GM23338 (cell line): ENCODE data around the gene RGS2. TPM values are rescaled to one million over a fixed set of nuclear protein-coding genes. Genes with fewer than 3 reads are reported as not detected.

Source experiments
- ATAC-seq: fragments of 200-7000 bp; cut with Tn5 transposase; 3 replicates; pipeline ENCODE4 v1.9.1; 2020
- DNase-seq: peaks from one replicate; pipeline ENCODE4 v3.0.0-alpha.2; 2015; ENCODE audit warnings: low spot score
- H2AFZ ChIP-seq: fragments of 200-600 bp; sonication (generic); 2 replicates; pipeline ENCODE4 v1.8.0; 2016; ENCODE audit warnings: antibody characterized with exemption, mild to moderate bottlenecking, moderate library complexity
- H3F3A ChIP-seq: fragments of 200-600 bp; sonication (generic); replicated peaks from 2 replicates; pipeline ENCODE4 v1.8.0; 2017; ENCODE audit warnings: antibody characterized with exemption, mixed run types, low read depth
- H3K27ac ChIP-seq: fragments of 200-600 bp; sonication (generic); 2 replicates; pipeline ENCODE4 v1.6.1; 2016; ENCODE audit warnings: low read depth
- H3K27me3 ChIP-seq: fragments of 200-600 bp; sonication (generic); 2 replicates; pipeline ENCODE4 v1.8.0; 2016; ENCODE audit warnings: mild to moderate bottlenecking, mixed run types, moderate library complexity; ENCODE audit not compliant: insufficient read depth
- H3K36me3 ChIP-seq: fragments of 200-600 bp; sonication (generic); 2 replicates; pipeline ENCODE4 v1.8.0; 2016; ENCODE audit warnings: mild to moderate bottlenecking; ENCODE audit not compliant: insufficient read depth
- H3K4me1 ChIP-seq: fragments of 200-600 bp; sonication (generic); 2 replicates; pipeline ENCODE4 v1.8.0; 2016; ENCODE audit warnings: mild to moderate bottlenecking, moderate library complexity; ENCODE audit not compliant: insufficient read depth
- H3K4me2 ChIP-seq: fragments of 200-600 bp; sonication (generic); 2 replicates; pipeline ENCODE4 v1.7.1; 2017; ENCODE audit warnings: mixed run types
- H3K4me3 ChIP-seq: fragments of 200-600 bp; sonication (generic); 2 replicates; pipeline ENCODE4 v1.6.1; 2016; ENCODE audit warnings: mixed run types
- H3K79me2 ChIP-seq: fragments of 200-600 bp; sonication (generic); replicated peaks from 2 replicates; pipeline ENCODE4 v1.8.0; 2017; ENCODE audit warnings: mild to moderate bottlenecking; ENCODE audit not compliant: insufficient read depth
- H3K9me2 ChIP-seq: fragments of 200-600 bp; sonication (generic); 2 replicates; pipeline ENCODE4 v1.8.0; 2017; ENCODE audit not compliant: insufficient read depth
- H4K20me1 ChIP-seq: fragments of 200-600 bp; sonication (generic); replicated peaks from 2 replicates; pipeline ENCODE4 v1.8.0; 2017; ENCODE audit warnings: mild to moderate bottlenecking; ENCODE audit not compliant: insufficient read depth
- H3K27ac Mint-ChIP-seq: 2 replicates; pipeline ENCODE4 v1.8.0; 2020; ENCODE audit warnings: inconsistent platforms, mild to moderate bottlenecking, moderate library complexity, mixed read lengths
- H3K27me3 Mint-ChIP-seq: 3 replicates; pipeline ENCODE4 v1.8.0; 2022; ENCODE audit warnings: low read depth, mild to moderate bottlenecking, moderate library complexity, mixed read lengths, inconsistent platforms; ENCODE audit not compliant: insufficient read depth, poor library complexity
- H3K36me3 Mint-ChIP-seq: 3 replicates; pipeline ENCODE4 v1.8.0; 2021; ENCODE audit warnings: low read depth, mild to moderate bottlenecking, inconsistent platforms, moderate library complexity, mixed read lengths
- H3K4me1 Mint-ChIP-seq: 3 replicates; pipeline ENCODE4 v1.8.0; 2020; ENCODE audit warnings: mild to moderate bottlenecking, inconsistent platforms, mixed read lengths
- H3K4me3 Mint-ChIP-seq: 3 replicates; pipeline ENCODE4 v1.8.0; 2021; ENCODE audit warnings: moderate library complexity, mild to moderate bottlenecking, inconsistent platforms, mixed read lengths
- H3K9me3 Mint-ChIP-seq: 3 replicates; pipeline ENCODE4 v1.8.0; 2020; ENCODE audit warnings: moderate library complexity, mild to moderate bottlenecking, inconsistent platforms, mixed read lengths
- CREB1 ChIP-seq: fragments of 250-450 bp; sonication (Bioruptor Pico); IDR thresholded peaks from 2 replicates; pipeline ENCODE4 v1.5.0; 2020; ENCODE audit warnings: low read depth, mild to moderate bottlenecking, moderate library complexity
- EZH2 ChIP-seq: fragments of 200-600 bp; sonication (generic); IDR thresholded peaks from one replicate; pipeline ENCODE4 v1.8.0; 2017; ENCODE audit warnings: antibody characterized with exemption, mild to moderate bottlenecking, low read depth; ENCODE audit not compliant: unreplicated experiment
- JUNB ChIP-seq: IDR thresholded peaks from one replicate; pipeline ENCODE4 v1.6.1; 2016; ENCODE audit warnings: antibody characterized with exemption; ENCODE audit not compliant: unreplicated experiment
- STAT1 ChIP-seq: IDR thresholded peaks from one replicate; pipeline ENCODE4 v1.6.1; 2016; ENCODE audit warnings: antibody characterized with exemption; ENCODE audit not compliant: unreplicated experiment
- ZNF331 ChIP-seq: fragments of 250-450 bp; sonication (Bioruptor Pico); IDR thresholded peaks from 2 replicates; pipeline ENCODE4 v1.5.0; 2020; ENCODE audit warnings: low read depth, mild to moderate bottlenecking, moderate library complexity
- polyA plus RNA-seq: library from polyadenylated mRNA; unstranded; fragments of >200 nt; fragmentation: Nextera tagmentation; extraction: Ambion mirVana; gene quantifications from 2 replicates; pipeline ENCODE4 v1.2.1, GENCODE V29; 2016
- total RNA-seq: library from RNA; depleted of rRNA; stranded (reverse); fragments of >200 nt; shearing (Covaris generic); gene quantifications from 2 replicates; pipeline ENCODE4 v1.2.3, GENCODE V29; 2014
- TF ChIP-seq, protein P1 (sequence below): IDR thresholded peaks from 2 replicates; pipeline ENCODE4 v1.6.1; 2016; ENCODE audit warnings: antibody characterized with exemption
- TF ChIP-seq, protein P2 (sequence below): fragments of 250-450 bp; sonication (Bioruptor Pico); IDR thresholded peaks from 2 replicates; pipeline ENCODE4 v1.5.0; 2020; ENCODE audit warnings: mild to moderate bottlenecking, moderate library complexity
- TF ChIP-seq, protein P3 (sequence below), 2 experiments: fragments of 200-600 bp in 1 of 2; sonication (generic) in 1 of 2; conservative IDR thresholded peaks; 2 replicates each; pipeline versions ENCODE4 v1.5.1 to v1.6.1; 2016 to 2017; ENCODE audit warnings: antibody characterized with exemption in 2 of 2, low read depth in 2 of 2, mild to moderate bottlenecking in 2 of 2, moderate library complexity in 1 of 2

RGS2 gene
- total and polyA plus RNA-seq, 2 experiments from 2014 or later: 13.8 to 24.8 TPM

DNA sequence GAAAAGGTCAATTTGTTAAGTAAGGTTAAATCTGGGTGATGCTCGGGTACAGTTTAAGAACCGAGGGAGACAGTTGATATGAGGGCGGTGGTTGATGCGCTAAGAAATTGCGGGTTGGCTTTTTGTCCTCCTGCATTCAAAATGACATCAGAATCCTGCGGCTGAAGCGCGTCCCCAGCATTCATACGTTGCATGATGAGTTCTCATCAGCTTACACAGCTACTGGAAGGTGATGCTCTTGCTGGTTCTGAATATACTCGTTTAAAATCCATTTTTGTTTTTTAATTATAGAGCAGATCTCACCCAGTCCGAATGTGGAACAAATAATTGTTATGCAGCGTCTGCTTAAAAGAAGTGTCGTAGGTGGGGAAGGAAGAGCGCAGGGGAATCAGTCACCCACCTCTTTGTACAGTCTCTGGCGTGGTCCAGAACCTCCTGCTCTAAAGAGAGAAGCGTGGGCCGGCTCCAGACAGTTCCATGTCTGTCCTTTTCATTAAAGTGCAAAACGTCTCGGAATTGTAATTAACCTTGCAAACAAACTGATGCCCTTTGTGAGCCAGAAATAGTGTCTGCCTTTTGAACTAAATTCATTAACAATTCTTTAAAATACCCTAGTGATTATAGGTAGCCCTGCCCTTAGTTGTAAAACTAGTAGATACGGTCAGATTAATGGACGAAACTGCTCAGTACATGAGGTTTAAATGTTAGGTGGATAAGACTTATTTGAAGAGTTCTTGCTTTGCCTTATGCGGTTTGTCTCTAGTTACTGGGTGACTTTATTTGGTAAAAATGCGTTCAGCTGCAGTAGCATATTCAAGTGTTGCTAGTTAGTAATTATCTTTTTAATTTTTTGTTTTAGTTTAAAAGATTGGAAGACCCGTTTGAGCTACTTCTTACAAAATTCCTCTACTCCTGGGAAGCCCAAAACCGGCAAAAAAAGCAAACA lies 741 bp downstream of the RGS2 start:
- Histone ChIP-seq H3K4me1 (peaks cover 15% of the 10 kb centered on the region), H3K4me2 (peak overlapping the region; percentile 89), H2AFZ (peak overlapping the region; percentile 98), H3K27me3 (peaks cover 13% of the 10 kb centered on the region), H3K79me2 (peaks cover 6% of the 10 kb centered on the region; the same call in 1 of the 2 replicates), H4K20me1 (no peaks in the 10 kb centered on the region), H3K9me2 (no peaks in the 10 kb centered on the region), H3K27ac (no peak overlapping the region), H3F3A (no peaks in the 10 kb centered on the region; the same call in 1 of the 2 replicates), H3K4me3 (peak overlapping the region; percentile 93), H3K36me3 (peaks cover 9% of the 10 kb centered on the region)
- Mint-ChIP-seq H3K4me3 (peak overlapping the region; percentile 96), H3K4me1 (peaks cover 25% of the 10 kb centered on the region), H3K27me3 (peaks cover 18% of the 10 kb centered on the region), H3K9me3 (no peaks in the 10 kb centered on the region; the same call in 2 of the 3 replicates), H3K36me3 (peaks cover 11% of the 10 kb centered on the region; the same call in 2 of the 3 replicates), H3K27ac (peak overlapping the region; percentile 95)
- peak; percentile 2; the same call in 2 of the 3 replicates for ATAC-seq
- DNase-seq: peak; percentile 60
- TF ChIP-seq, protein P1, sequence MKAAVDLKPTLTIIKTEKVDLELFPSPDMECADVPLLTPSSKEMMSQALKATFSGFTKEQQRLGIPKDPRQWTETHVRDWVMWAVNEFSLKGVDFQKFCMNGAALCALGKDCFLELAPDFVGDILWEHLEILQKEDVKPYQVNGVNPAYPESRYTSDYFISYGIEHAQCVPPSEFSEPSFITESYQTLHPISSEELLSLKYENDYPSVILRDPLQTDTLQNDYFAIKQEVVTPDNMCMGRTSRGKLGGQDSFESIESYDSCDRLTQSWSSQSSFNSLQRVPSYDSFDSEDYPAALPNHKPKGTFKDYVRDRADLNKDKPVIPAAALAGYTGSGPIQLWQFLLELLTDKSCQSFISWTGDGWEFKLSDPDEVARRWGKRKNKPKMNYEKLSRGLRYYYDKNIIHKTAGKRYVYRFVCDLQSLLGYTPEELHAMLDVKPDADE: no peak
- peak; percentile 75 for TF ChIP-seq CREB1 (CRISPR knock-in tag)

DNA sequence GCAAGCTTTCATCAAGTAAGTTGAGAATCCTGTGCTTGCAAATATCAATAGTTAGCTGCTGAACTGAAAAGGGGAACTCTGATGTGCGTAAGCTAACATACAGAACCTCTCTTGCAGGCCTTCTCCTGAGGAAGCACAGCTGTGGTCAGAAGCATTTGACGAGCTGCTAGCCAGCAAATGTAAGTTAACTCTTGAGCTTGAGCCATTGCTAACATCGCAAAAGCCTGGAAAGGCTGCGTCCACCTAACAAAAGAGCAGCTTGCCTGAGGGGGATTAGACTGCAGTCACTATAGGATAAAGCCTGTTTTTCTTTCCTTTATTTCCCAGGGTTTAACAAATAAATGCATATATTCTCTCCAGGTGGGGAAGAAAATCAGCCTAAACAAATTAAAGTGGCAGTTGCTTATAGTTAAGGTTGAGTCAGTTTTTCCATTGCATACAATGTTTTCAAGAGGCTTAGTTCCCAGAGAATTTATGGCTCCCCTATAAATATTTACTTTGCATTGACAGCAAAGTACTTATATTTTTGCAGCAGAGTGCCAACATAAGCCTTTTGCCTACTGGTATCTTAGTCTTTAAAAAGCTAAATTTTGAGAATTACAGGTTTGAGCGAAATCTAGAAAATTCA lies 1.5 kb downstream of the RGS2 start:
- H3K4me1 Mint-ChIP-seq: peaks cover 25% of the 10 kb centered on the region
- Histone ChIP-seq H3K27ac (no peak overlapping the region), H4K20me1 (no peaks in the 10 kb centered on the region), H3K36me3 (peaks cover 9% of the 10 kb centered on the region), H3K4me2 (peak overlapping the region; percentile 89), H3K27me3 (peaks cover 13% of the 10 kb centered on the region), H3K4me3 (peak overlapping the region; percentile 93), H3K79me2 (peaks cover 6% of the 10 kb centered on the region; the same call in 1 of the 2 replicates), H2AFZ (no peak overlapping the region), H3F3A (no peaks in the 10 kb centered on the region; the same call in 1 of the 2 replicates), H3K9me2 (no peaks in the 10 kb centered on the region), H3K4me1 (peaks cover 15% of the 10 kb centered on the region)
- H3K27ac Mint-ChIP-seq: no peak overlapping the region
- peak overlapping the region; percentile 96 for H3K4me3 Mint-ChIP-seq
- ATAC-seq (peak; percentile 3; the same call in 2 of the 3 replicates), DNase-seq (no peak)
- peaks cover 11% of the 10 kb centered on the region; the same call in 2 of the 3 replicates for H3K36me3 Mint-ChIP-seq
- TF ChIP-seq, protein P2, sequence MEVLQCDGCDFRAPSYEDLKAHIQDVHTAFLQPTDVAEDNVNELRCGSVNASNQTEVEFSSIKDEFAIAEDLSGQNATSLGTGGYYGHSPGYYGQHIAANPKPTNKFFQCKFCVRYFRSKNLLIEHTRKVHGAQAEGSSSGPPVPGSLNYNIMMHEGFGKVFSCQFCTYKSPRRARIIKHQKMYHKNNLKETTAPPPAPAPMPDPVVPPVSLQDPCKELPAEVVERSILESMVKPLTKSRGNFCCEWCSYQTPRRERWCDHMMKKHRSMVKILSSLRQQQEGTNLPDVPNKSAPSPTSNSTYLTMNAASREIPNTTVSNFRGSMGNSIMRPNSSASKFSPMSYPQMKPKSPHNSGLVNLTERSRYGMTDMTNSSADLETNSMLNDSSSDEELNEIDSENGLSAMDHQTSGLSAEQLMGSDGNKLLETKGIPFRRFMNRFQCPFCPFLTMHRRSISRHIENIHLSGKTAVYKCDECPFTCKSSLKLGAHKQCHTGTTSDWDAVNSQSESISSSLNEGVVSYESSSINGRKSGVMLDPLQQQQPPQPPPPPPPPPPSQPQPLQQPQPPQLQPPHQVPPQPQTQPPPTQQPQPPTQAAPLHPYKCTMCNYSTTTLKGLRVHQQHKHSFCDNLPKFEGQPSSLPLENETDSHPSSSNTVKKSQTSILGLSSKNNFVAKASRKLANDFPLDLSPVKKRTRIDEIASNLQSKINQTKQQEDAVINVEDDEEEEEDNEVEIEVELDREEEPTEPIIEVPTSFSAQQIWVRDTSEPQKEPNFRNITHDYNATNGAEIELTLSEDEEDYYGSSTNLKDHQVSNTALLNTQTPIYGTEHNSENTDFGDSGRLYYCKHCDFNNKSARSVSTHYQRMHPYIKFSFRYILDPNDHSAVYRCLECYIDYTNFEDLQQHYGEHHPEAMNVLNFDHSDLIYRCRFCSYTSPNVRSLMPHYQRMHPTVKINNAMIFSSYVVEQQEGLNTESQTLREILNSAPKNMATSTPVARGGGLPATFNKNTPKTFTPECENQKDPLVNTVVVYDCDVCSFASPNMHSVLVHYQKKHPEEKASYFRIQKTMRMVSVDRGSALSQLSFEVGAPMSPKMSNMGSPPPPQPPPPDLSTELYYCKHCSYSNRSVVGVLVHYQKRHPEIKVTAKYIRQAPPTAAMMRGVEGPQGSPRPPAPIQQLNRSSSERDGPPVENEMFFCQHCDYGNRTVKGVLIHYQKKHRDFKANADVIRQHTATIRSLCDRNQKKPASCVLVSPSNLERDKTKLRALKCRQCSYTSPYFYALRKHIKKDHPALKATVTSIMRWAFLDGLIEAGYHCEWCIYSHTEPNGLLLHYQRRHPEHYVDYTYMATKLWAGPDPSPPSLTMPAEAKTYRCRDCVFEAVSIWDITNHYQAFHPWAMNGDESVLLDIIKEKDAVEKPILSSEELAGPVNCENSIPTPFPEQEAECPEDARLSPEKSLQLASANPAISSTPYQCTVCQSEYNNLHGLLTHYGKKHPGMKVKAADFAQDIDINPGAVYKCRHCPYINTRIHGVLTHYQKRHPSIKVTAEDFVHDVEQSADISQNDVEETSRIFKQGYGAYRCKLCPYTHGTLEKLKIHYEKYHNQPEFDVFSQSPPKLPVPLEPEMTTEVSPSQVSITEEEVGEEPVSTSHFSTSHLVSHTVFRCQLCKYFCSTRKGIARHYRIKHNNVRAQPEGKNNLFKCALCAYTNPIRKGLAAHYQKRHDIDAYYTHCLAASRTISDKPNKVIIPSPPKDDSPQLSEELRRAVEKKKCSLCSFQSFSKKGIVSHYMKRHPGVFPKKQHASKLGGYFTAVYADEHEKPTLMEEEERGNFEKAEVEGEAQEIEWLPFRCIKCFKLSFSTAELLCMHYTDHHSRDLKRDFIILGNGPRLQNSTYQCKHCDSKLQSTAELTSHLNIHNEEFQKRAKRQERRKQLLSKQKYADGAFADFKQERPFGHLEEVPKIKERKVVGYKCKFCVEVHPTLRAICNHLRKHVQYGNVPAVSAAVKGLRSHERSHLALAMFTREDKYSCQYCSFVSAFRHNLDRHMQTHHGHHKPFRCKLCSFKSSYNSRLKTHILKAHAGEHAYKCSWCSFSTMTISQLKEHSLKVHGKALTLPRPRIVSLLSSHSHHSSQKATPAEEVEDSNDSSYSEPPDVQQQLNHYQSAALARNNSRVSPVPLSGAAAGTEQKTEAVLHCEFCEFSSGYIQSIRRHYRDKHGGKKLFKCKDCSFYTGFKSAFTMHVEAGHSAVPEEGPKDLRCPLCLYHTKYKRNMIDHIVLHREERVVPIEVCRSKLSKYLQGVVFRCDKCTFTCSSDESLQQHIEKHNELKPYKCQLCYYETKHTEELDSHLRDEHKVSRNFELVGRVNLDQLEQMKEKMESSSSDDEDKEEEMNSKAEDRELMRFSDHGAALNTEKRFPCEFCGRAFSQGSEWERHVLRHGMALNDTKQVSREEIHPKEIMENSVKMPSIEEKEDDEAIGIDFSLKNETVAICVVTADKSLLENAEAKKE: no peak
- TF ChIP-seq, protein P3, sequence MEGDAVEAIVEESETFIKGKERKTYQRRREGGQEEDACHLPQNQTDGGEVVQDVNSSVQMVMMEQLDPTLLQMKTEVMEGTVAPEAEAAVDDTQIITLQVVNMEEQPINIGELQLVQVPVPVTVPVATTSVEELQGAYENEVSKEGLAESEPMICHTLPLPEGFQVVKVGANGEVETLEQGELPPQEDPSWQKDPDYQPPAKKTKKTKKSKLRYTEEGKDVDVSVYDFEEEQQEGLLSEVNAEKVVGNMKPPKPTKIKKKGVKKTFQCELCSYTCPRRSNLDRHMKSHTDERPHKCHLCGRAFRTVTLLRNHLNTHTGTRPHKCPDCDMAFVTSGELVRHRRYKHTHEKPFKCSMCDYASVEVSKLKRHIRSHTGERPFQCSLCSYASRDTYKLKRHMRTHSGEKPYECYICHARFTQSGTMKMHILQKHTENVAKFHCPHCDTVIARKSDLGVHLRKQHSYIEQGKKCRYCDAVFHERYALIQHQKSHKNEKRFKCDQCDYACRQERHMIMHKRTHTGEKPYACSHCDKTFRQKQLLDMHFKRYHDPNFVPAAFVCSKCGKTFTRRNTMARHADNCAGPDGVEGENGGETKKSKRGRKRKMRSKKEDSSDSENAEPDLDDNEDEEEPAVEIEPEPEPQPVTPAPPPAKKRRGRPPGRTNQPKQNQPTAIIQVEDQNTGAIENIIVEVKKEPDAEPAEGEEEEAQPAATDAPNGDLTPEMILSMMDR (conservative IDR thresholded peaks at IDR 0.05; ENCODE audit: low read depth in 2 of 2): no peak
- TF ChIP-seq STAT1 (no peak), JUNB (no peak), EZH2 (no peak), ZNF331 (no peak)
- H3K9me3 Mint-ChIP-seq: no peaks in the 10 kb centered on the region; the same call in 2 of the 3 replicates
- peaks cover 18% of the 10 kb centered on the region for H3K27me3 Mint-ChIP-seq
